ENCODE results near the gene OTUD3.

- TF ChIP-seq EP300 (IDR thresholded peaks at IDR 0.05) (no peak), CTCF (IDR thresholded peaks at IDR 0.05) (no peak)
Observed at GRCh38 chr1:19888112-19888511, 5.9 kb downstream of the OTUD3 start.

Data from suprapubic skin (tissue), 3 donors.